NCI-H226 (cell line): ENCODE data around the gene MACROD1.

Source experiments
- DNase-seq: peaks from one replicate; pipeline ENCODE4 v3.0.0-alpha.2; 2015

Gene MACROD1

DNA sequence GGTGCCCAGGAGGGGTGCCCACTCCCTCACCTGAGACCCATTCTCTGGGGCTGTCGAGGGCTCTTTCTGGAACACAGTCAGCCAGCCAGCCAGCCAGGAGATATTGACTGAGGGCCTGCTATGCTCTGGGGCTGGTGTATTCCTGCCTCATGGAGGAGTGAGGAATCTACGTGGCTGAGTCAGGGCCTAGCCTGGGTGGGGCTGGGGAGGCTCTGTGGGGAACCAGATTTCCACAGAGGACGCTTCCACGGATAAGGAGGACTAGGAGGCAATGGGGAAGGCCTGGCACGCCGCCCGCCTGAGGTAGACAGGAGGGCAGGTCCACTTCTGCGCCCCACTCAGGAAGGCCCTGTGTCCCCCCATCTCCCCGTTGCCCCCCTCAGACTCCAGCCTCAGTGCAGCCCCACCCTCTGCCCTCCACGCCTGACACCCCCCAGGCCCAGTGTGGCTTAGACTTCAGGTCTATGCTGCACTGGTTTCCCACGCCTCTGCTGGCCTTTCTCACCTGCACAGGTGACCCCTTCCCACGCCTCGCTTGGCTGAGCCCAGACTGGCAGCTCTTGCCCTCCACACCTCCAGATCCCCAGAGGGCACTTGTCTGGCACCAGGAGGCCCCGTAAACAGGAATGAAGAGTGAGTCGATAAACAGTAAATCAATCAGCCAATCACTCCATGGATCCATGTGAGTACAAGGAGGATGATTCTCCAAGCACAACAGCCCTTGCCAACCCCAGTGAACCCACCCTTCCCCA, 37.5 kb downstream of the MACROD1 start:
- DNase-seq = peak; percentile 39

DNA sequence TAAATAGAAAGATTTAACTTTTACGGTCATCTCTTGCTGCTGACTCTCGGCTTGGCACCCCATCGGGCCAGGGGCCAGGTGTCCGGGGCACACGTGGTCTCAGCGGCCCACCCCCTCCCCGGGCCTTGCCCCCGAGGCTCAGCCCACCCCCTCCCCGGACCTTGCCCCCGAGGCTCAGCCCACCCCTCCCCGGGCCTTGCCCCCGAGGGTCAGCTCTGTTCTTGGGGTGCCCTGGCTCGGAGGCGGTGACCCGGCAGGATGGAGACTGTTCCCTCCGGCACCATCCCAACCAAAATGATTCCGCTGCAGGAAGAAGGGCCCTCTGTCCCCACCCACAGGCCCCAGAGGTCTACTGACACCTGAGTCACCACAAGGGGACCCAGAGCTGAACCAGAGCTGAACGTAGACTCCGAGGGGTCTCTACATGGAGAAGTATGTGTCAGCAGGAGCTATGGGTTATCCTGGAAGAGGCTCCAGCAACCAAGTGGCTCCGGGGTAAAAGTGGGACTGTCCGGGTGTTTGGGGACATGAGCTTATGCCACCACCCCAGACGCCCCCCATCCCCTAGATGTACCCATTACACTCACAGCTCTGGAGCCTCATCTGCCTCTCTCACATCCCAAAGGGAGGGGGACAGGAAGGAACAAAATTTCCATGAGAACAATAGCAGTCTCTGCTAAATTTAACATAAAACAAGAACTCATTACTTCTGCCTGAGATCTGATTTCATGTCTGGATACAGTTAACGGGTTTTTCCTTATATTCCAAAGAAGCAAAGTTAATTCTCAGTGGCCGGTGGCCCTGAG, 38.4 kb downstream of the MACROD1 start:
- no peak for DNase-seq

DNA sequence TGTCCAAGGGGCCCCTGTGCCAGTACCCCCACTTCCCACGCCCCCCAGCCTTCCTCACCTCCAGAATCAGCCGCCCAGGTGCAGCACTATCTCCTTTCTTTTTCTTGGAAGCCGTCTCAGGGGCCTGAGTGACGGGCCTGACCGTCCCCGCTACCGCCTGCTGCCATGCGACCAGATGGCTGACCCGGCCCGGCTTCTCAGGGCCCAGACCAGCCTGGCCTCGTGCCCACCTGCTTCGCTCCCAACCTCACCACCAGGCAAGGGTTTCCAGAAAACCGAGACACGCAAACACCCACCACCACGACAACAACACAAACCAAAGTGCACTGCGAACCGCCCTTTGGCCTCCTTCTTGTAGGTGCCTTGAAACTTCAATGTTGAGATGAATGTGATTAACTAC, 39.1 kb downstream of the MACROD1 start:
- no peak for DNase-seq

DNA sequence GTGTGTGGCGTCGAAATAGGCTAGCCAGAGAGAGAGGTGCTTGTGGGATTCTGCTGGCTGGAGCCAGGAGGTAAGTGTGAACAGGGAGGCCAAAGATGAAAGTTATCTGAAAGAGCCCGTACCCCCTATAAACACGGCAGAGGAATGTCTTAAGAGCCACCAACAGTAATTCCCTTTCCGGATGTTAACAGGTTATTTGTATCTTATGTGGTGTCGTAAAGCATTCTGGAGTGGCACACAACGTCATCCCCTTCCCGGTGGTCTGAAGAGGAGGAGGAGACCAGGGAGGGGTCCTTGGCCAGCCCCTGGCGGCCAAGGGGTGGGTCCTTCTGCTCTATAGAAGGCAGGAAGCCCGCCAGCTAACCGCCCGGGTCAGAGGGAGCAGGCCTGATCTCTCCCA, 39.5 kb downstream of the MACROD1 start:
- no peak for DNase-seq

DNA sequence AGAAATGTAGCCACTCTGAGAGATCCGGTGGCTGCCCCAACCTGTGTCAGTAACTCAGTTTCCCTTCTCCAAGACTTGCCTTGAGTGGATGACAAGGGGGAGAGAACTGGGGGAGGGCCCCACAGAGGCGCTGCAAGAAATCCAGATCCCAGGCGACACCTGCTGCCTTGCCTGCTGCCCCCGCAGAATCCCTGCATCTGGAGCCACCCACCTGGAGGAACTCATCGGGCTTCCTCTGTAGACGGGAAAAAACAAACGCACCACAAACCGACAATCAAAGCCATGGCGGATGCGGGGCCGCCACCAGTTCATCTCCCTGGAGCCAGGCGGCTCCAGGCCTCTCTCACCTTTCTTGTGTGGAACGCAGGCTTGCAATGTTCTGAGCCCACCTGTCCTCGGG, 40.2 kb downstream of the MACROD1 start:
- no peak for DNase-seq

DNA sequence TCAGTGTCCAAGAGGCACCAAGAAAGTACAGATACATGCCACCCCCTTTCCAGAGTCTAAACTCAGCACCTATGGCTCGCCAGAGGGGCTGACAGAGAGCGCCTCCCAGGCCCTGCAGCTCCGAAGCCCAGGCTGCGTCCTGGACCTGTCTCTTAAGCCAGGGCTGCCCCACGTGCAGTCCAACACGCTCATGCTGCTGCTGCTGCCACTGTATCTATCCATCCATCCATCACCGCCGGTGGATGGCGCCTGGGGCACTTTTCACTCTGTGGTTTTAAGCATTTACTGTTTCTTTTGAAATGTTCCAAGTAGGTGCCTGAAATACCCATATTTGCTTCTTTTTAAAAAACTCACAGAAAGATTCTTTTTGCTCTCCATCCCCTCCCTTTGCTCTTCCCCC, 41.8 kb downstream of the MACROD1 start:
- peak; percentile 78 for DNase-seq

DNA sequence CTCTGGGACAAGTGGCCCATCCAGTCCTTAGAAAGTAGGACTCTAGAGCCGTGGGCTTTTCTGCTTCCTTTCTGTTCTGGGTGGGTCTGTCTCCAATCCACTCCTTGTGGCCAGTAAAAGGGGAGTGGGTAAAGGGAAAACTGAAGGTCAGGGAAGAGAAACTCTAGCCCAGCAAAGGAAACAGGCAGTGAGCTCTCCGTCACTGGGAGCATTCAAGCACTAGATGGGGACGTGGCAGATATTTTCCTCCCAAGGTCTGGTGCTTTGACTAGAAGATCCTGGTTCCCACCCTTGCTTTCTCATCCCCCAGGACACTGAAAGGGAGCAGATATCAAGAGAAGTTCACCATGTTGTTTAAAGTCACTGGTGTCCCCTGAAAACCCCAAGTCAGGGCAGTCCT, 42.2 kb downstream of the MACROD1 start:
- no peak for DNase-seq

DNA sequence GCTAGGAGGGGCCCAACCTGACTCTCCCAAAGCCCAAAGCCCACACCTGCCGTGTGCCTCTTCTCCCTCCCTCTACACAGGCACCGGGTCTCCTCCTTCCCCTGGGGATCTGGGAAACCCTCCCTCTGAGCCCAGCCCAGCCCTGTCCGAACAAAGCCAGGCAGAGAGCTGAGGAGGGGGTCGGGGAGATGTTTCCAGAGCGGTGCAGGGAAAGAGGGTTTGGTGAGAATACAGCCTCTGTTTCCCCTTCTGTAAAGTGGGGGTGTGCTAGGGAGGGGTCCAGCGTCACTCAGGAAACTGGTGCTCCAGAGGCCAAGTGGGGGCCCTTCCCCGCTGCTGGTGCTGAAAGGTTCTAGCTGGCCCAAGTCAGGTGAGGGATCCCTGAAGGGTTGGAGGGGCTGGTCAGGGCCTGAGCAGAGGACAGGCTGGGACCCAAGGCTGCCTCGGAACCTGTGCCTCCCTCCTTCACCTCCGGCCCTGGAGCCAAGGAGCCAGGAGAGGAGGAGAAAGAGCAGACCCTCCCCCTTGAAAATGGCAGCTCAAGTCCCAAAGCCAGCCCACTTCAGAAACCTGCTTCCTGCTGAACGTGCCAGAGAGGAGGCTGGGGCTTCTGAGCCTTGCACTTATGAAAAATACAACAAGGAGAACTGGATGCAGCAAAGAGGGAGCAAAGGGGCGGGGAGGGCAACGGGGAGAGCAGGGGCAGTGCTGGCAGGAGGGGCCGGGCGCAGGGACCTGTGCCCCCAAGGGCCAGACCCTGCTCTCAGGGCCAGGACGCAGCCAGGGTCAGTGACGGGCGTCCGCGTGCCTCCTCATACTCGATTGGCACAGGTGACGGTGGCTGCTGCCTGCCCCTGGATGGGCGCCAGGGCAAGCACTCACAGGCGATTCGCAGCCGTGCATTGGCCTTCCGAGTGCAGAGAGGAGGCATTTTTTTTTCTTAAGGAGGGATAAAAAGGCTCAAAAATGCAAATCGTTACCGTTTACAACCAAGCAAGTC, 43.2 kb downstream of the MACROD1 start:
- DNase-seq = no peak

DNA sequence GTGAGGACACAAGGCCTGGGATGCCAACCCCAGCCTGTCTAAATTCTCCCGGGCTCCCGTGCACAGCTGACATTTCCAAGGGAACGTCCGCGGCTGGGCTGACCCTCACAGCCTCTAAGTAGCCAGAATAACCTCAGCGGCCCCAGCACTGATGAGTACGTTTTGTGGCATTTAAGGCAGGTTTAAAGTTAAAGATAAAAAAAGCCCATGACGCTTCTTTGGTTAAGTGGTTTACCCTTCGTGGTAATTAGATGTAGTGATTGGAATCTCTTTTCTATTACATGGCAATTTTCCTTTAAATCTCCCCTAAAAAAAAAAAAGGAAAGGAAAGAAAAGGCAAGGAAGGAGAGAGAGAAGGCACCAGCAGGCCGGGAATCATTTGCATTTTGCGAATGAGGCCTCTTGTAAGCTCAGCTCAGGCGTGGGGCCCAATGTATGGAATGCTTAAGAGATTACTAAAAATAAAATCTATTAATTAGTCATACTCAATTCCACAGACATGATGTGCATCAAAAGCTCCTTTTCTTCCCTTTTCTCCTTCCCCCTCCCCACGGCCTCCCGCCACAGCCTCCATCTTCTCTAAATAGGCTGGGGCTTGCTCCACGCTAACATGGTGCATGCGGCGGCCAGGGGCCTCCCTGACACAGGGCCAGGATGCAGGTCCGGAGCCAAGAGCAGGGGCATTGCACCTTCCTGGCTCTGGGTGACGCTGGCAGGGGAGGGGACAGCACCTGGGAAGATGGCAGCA, 44.1 kb downstream of the MACROD1 start:
- DNase-seq = peak; percentile 95

DNA sequence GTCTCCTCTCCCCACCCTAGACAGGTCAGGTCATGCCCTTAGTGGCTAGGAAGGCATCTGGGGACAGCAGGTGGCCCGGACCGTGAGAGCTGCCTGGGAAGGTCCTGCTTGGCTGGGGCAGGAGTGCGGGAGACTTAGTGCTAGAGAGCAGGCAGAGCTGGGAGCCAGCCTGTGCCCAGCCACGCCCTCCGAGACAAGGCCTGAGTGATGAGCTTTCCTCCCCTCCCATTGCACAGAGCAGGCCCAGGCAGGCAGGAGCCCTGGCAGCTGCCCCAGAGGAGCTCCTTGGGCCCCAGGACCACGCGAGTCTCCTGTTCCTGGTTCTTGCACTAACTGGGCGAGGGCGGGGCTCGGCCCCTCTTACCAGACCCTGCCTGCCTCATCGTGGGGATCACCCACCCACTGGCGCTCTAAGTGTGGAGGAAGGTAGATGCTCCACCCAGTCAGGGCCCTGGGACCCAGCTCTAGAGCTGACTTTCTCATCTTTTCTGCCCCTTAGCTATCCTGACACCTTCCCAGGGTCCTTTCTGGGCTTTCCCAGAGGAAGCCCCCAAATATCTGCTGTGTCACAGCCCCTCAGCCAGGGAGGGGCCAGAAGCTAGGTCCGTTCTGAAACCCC, 44.9 kb downstream of the MACROD1 start:
- peak; percentile 91 for DNase-seq

DNA sequence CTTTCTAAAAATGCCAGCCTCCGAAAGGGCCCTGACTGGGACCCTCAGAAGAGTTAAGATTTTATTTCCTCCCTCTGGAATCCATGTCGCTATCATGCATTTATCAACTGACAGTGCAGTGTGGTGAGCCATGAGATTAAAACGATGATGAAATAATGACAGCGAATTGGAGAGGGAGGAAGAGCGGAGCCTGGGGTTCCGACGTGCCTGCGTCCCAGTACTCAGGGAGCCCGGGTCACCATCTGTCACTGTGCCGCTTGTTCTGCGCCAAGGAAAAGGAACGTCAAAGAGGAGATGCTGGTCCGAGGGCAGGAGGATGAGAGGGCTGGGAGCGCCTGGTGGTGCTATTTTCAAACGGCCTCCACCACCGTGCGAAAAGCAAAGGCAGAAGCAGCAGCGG, 46.2 kb downstream of the MACROD1 start:
- DNase-seq = no peak

DNA sequence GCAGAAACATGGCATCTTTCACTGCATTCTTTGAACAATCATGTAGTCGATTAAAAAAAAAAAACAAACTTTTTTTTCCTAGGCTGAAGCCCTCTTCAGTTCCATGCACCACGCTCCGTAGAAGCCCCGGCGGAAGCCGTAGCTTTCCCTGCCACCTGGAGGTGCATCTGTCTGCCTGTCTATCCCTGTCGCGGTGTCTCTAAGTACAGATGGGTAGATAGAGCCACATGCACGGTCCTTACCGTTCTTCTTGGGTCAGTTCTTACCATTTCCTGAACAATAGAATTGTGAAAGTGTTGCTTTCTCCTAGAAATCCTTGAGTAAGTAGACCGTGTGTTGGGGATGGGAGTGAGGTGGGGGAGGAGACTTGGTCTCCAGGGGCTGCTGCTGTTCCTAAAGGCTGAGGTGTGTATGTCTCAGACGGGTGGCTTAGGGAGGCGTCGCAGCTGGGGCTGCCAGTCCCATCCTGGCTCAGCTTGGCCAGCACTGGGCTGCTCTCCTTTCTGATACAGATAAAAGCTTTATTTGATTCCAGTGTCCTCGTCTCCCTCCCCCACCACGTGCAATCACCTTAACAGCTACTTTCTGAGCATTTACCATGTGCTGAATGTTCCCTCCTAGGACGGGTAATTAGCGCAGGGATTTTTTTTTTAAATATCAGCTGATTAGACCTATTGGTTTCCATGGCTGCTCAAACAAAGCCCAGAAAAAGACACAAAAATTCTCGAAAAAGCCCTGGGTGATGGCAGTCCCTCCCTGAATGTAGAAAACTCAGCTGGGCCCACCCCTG, 46.8 kb downstream of the MACROD1 start:
- DNase-seq = no peak

DNA sequence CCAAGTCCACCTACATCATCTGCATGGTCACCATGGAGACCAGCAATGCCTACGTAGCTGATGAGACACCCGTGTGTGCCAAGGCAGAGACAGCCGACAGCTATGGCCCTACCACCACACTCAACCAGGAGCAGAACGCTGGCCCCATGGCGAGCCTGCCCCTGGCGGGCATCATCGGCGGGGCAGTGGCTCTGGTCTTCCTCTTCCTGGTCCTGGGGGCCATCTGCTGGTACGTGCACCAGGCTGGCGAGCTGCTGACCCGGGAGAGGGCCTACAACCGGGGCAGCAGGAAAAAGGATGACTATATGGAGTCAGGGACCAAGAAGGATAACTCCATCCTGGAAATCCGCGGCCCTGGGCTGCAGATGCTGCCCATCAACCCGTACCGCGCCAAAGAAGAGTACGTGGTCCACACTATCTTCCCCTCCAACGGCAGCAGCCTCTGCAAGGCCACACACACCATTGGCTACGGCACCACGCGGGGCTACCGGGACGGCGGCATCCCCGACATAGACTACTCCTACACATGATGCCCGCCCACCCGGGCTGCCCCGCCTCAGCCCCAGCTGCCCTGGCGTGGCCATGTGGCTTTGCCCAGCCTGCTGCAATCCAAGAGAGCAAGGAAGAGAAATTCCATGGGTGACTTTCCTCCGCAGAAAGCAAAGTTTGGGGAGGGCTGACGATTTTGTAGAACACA, 48.0 kb downstream of the MACROD1 start:
- no peak for DNase-seq

DNA sequence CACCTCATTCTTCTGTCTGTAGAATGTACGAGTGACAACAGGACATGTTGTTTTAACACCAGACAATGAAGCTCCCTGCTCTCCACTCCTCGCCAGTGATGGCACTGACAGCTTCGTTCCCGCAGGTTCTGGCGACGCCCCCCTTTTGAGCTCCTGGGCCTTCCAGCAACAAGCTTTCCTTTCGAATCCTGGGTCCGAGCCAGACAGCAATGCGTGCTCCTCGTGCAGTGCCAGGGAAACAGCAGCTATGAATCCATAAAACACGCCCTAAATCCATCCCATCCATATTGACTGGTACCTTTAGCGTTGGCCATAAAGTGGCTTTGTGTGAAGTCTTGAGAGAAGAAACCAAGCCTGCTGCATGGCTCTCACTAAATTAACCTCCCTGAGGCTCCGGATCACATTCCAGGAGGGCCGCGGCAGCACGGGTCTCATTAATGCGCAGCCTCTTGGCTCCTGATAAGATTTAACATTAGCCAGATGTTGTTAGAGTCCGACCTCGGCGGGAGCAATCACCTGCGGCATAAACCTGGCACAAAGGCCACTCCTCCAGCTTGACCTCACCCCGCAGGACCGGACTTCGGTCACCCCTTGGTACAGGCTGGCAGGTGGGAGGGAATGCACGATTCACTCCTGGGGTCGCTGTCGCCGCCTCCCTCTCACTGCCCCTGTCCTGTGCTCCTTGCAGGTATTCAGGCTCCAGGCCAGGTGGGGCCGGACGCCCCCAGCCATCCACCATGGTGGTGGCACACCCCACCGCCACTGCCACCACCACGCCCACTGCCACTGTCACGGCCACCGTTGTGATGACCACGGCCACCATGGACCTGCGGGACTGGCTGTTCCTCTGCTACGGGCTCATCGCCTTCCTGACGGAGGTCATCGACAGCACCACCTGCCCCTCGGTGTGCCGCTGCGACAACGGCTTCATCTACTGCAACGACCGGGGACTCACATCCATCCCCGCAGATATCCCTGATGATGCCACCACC, 50.1 kb downstream of the MACROD1 start:
- DNase-seq = no peak

DNA sequence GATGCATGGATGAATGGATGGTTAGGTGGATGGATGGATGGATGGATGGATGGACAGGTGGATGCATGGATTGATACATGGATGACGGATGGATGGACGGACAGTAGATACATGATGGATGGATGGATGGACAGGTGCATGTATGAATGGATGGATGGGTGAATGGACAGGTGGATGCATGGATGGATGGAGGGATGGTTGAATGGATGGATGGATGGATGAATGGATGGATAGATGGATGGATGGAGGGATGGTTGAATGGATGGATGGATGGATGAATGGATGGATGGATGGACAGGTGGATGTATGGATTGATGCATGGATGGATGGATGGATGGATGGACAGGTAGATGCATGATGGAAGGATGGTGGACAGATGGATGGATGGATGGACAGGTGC, 51.7 kb downstream of the MACROD1 start:
- no peak for DNase-seq

DNA sequence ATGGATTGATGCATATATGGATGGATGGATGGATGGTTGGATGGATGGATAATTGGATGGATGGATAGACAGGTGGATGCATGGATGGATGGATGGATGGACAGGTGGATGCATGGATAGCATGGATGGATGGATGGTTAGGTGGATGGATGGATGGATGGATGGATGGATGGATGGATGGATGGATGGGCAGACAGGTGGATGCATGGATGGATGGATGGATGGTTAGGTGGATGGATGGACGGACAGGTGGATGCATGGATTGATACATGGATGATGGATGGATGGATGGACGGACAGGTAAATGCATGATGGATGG, 52.5 kb downstream of the MACROD1 start:
- DNase-seq = no peak

DNA sequence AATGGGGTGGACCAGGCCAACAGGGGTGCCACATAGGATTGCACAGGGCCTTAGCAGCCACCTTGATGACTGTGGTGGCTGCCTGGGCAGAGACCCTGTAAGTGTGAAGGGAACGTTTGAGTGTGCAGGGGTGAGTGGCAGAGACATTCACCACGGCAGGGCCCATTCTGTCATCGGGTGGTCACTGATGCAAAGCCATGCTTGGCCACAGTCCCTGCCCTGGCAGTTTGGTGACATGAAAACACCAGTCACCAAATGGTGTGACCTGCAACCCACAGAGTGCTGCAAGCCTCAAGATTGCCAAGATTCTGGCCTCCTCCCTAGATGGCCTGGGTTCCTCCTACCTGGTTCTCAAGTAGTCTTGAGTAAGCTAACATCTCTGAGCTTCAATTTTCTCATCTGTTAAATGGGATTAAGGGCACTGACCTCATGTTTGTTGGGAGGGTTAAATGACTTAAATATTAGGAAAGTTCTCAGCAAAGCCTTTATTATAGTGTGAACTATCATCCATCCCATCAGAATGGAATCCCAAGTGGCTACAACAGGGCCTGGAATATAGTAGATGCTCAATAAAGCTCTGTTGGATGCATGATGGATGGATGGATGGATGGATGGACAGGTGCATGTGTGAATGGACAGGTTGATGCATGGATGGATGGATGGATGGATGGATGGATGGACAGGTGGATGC, 53.0 kb downstream of the MACROD1 start:
- no peak for DNase-seq

DNA sequence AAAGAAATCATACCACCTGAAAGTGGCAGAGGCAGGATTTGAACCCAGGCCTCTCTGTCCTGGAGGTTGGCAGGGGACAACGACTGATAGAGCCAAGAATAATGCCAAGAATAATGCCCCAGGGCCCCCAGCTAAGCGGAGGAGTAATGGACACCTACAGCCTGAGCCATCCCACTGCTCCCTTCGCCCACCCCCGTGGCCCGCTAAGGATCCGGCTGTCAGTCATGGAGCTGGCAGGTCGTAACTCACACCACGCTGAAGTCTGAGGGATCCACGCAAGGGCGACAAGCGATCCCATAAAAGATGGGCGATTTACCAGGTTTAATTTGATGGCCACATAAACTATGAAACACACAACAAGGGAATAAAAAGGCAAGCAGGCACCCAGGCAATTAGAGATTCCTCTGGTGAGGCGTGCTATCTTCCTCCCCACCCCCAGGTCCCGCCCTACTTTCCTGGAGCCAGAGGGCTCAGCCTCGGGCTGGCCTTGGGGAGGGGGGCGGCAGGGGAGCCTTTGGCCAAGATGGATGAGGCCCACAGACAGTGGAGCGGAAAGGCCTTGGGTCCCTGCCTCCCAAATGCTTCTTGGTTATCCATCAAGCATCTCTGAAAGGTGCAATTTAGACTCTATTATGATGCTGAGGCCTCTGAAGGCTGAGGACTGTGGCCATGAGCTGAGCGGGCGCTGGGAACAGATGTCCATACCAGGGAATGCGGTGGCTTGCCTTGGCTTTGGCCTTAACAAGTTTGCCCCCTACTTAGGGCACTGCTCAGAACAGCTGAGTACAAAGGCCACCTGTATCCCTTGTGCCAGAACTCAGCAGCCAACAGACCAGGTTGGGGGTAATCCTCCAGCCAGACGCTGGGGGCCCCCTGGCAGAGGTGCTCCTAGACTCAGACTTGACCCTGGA, 55.2 kb downstream of the MACROD1 start:
- no peak for DNase-seq
